ENCODE data around the gene NPFFR2.
"Not testable (repeated sequence)": the region's sequence is repeated elsewhere in the genome, so short reads cannot be mapped to it uniquely, and the experiment has no call there.

GRCh38 chr4:72153634-72154033, 121.8 kb downstream of the NPFFR2 start:
- TF ChIP-seq, protein P1, sequence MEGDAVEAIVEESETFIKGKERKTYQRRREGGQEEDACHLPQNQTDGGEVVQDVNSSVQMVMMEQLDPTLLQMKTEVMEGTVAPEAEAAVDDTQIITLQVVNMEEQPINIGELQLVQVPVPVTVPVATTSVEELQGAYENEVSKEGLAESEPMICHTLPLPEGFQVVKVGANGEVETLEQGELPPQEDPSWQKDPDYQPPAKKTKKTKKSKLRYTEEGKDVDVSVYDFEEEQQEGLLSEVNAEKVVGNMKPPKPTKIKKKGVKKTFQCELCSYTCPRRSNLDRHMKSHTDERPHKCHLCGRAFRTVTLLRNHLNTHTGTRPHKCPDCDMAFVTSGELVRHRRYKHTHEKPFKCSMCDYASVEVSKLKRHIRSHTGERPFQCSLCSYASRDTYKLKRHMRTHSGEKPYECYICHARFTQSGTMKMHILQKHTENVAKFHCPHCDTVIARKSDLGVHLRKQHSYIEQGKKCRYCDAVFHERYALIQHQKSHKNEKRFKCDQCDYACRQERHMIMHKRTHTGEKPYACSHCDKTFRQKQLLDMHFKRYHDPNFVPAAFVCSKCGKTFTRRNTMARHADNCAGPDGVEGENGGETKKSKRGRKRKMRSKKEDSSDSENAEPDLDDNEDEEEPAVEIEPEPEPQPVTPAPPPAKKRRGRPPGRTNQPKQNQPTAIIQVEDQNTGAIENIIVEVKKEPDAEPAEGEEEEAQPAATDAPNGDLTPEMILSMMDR (conservative IDR thresholded peaks at IDR 0.05): not testable (repeated sequence)
- TF ChIP-seq ZFX (IDR thresholded peaks at IDR 0.05): not testable (repeated sequence)

Measured in C4-2B (cell line).